Lung (tissue), 12 donors: ENCODE data around the gene SUPT4H1. TPM values are rescaled to one million over a fixed set of nuclear protein-coding genes. Genes with fewer than 3 reads are reported as not detected.
"Not testable (repeated sequence)": the region's sequence is repeated elsewhere in the genome, so short reads cannot be mapped to it uniquely, and the experiment has no call there.

Experiments used
- ATAC-seq: fragments of 200-7000 bp; cut with Tn5 transposase; one replicate; pipeline ENCODE4 v1.9.1; 2020; ENCODE audit warnings: moderate number of reproducible peaks; ENCODE audit not compliant: insufficient read depth, low FRiP score
- DNase-seq, 3 donors: peaks; one replicate each; pipeline ENCODE4 v3.0.0-alpha.2; 2013 to 2017
- H3K27ac ChIP-seq, 2 donors: one replicate each; pipeline ENCODE4 v1.5.1; 2013; ENCODE audit warnings: mild to moderate bottlenecking in 2 of 2, moderate library complexity in 2 of 2, control low read depth in 1 of 2, inconsistent platforms in 1 of 2, low read depth in 1 of 2, low read length in 1 of 2
- H3K27me3 ChIP-seq, 3 donors: one replicate each; pipeline ENCODE4 v1.5.1; 2013; ENCODE audit warnings: low read length in 2 of 3; ENCODE audit not compliant: control insufficient read depth in 3 of 3, insufficient read depth in 3 of 3
- H3K36me3 ChIP-seq, 4 donors: one replicate each; pipeline ENCODE4 v1.5.1; 2013; ENCODE audit warnings: low read length in 4 of 4, mild to moderate bottlenecking in 1 of 4, moderate library complexity in 1 of 4; ENCODE audit not compliant: control insufficient read depth in 4 of 4, insufficient read depth in 4 of 4
- H3K4me1 ChIP-seq, 5 donors: one replicate each; pipeline ENCODE4 v1.5.1; 2013; ENCODE audit warnings: low read length in 5 of 5, mild to moderate bottlenecking in 2 of 5, moderate library complexity in 1 of 5; ENCODE audit not compliant: control insufficient read depth in 5 of 5, insufficient read depth in 5 of 5
- H3K4me3 ChIP-seq: one replicate; pipeline ENCODE4 v1.5.1; 2013; ENCODE audit warnings: mild to moderate bottlenecking, control low read depth, moderate library complexity
- H3K9ac ChIP-seq, 2 donors: one replicate each; pipeline ENCODE4 v1.5.1; 2013; ENCODE audit warnings: low read length in 2 of 2, control low read depth in 1 of 2; ENCODE audit not compliant: insufficient read depth in 1 of 2
- H3K9me3 ChIP-seq, 4 donors: one replicate each; pipeline ENCODE4 v1.5.1; 2013; ENCODE audit warnings: low read length in 3 of 4, mild to moderate bottlenecking in 1 of 4, moderate library complexity in 1 of 4; ENCODE audit not compliant: control insufficient read depth in 4 of 4, insufficient read depth in 3 of 4
- CTCF ChIP-seq: IDR thresholded peaks from 2 replicates; pipeline ENCODE4 v1.5.1; 2012; ENCODE audit warnings: mild to moderate bottlenecking; ENCODE audit errors: control extremely low read depth, extremely low read depth
- WGBS, 2 donors: extraction: QIAGEN DNeasy Blood & Tissue Kit; methylation state at CpG; one replicate each; pipeline ENCODE4 v1.1.7; 2013; 5-methylcytosine and 5-hydroxymethylcytosine counted together
- polyA plus RNA-seq, 2 donors: library from polyadenylated mRNA; stranded (reverse); fragments of 200-250 nt; gene quantifications; one replicate each; pipeline ENCODE4 v1.2.1, GENCODE V29; 2013
- total RNA-seq, 2 donors: library from RNA; depleted of rRNA in 1 of 2; stranded (reverse); fragments of >200 nt in 1 of 2; gene quantifications; one replicate each; pipeline ENCODE4 v1.2.1, GENCODE V29; 2014 to 2021
- donor health status: control.
- donor health status: control.
- donor health status: Bipolar disorder and iron deficiency.
- donor health status: healthy.
- donor health status: DM: yes; HTN: yes; CAD: no.

The SUPT4H1 gene
- total and polyA plus RNA-seq, 4 donors = 54.6 to 97.5 (median 67.4) TPM

GRCh38 chr17:58399974-58400373 lies 48.0 kb upstream of the SUPT4H1 start:
- no peak for DNase-seq
- Histone ChIP-seq H3K4me1 (peaks cover 0 to 43% (median 0%) of the 10 kb centered on the region in 5 donors), H3K9me3 (no peaks in the 10 kb centered on the region), H3K27ac (no peak overlapping the region), H3K4me3 (no peak overlapping the region), H3K36me3 (no peaks in the 10 kb centered on the region), H3K27me3 (no peaks in the 10 kb centered on the region), H3K9ac (no peak overlapping the region)
- ATAC-seq = no peak
- 76 to 77% methylated on average over 3 of the region's 3 CpGs for WGBS, 2 donors
- TF ChIP-seq CTCF = no peak

GRCh38 chr17:58398574-58399266 lies 46.7 kb upstream of the SUPT4H1 start:
- H3K4me3 ChIP-seq = no peak overlapping the region
- H3K27ac ChIP-seq = no peak overlapping the region
- 62 to 80% methylated on average over 3 of the region's 3 CpGs for WGBS, 2 donors
- ATAC-seq (no peak), DNase-seq (no peak)
- H3K27me3 ChIP-seq = no peaks in the 10 kb centered on the region
- H3K36me3 ChIP-seq = no peaks in the 10 kb centered on the region
- H3K4me1 ChIP-seq = peaks cover 0 to 35% (median 0%) of the 10 kb centered on the region in 5 donors
- no peaks in the 10 kb centered on the region for H3K9me3 ChIP-seq
- H3K9ac ChIP-seq = no peak overlapping the region
- TF ChIP-seq CTCF = no peak

GRCh38 chr17:58397421-58397820 lies 45.4 kb upstream of the SUPT4H1 start:
- peaks cover 0 to 38% (median 0%) of the 10 kb centered on the region in 5 donors for H3K4me1 ChIP-seq
- H3K9ac ChIP-seq, H3K4me3 ChIP-seq, DNase-seq, H3K9me3 ChIP-seq, H3K27me3 ChIP-seq, H3K36me3 ChIP-seq, H3K27ac ChIP-seq, ATAC-seq: not testable (repeated sequence)
- WGBS, 2 donors = 87 to 91% methylated on average over 5 of the region's 5 CpGs

- ATAC-seq (no peak), DNase-seq (no peak)
- H3K4me1 ChIP-seq = peaks cover 0 to 31% (median 8%) of the 10 kb centered on the region in 5 donors
- H3K27ac ChIP-seq = no peak overlapping the region
- H3K4me3 ChIP-seq = no peak overlapping the region
- no peaks in the 10 kb centered on the region for H3K9me3 ChIP-seq
- no peak overlapping the region for H3K9ac ChIP-seq
- H3K36me3 ChIP-seq = no peaks in the 10 kb centered on the region
- H3K27me3 ChIP-seq = no peaks in the 10 kb centered on the region
- no peak for TF ChIP-seq CTCF
- WGBS, 2 donors = 78 to 89% methylated on average over 4 of the region's 4 CpGs
Measured at GRCh38 chr17:58396173-58396572, 44.2 kb upstream of the SUPT4H1 start.
